ENCODE results near the gene MAZ. TPM values are rescaled to one million over a fixed set of nuclear protein-coding genes. Genes with fewer than 3 reads are reported as not detected.
A peak's percentile ranks its signal among the peaks of the same experiment; 100 is the strongest.

The MAZ gene
- total RNA-seq, 3 donors from 2014 or later (not counting 1 experiment from before 2014, with no cell fraction given): 234 to 265 (median 252) TPM

- Histone ChIP-seq H3K36me3 (ENCODE audit: control insufficient read depth, insufficient read depth, low read length) (peaks cover 19% of the 10 kb centered on the region), H3K27ac (ENCODE audit: low read length) (no peak overlapping the region), H3K4me1 (ENCODE audit: control insufficient read depth, insufficient read depth, low read length) (peaks cover 63% of the 10 kb centered on the region), H3K9me3 (ENCODE audit: control insufficient read depth, insufficient read depth, low read length) (no peaks in the 10 kb centered on the region), H3K27me3 (ENCODE audit: control insufficient read depth, insufficient read depth, low read length) (no peaks in the 10 kb centered on the region), H3K4me3 (ENCODE audit: low read length) (no peak overlapping the region)
- no peaks in the 10 kb centered on the region for H3K9me3 Mint-ChIP-seq
- peaks cover 51 to 77% of the 10 kb centered on the region in 2 donors for H3K4me1 Mint-ChIP-seq
- H3K27ac Mint-ChIP-seq: peak overlapping the region; percentile 94 to 98
- no peak for TF ChIP-seq CTCF (IDR thresholded peaks at IDR 0.05)
- intact Hi-C loops (cut with micrococcal nuclease): no loop called here
- peaks cover 5% of the 10 kb centered on the region for H3K36me3 Mint-ChIP-seq
- H3K27me3 Mint-ChIP-seq (ENCODE audit: low read depth in 2 of 2): peaks cover 0 to 2% of the 10 kb centered on the region in 2 donors
- ATAC-seq (no peak), DNase-seq (no peak)
- H3K4me3 Mint-ChIP-seq: peak overlapping the region; percentile 99
- 97% methylated on average over 4 of the region's 5 CpGs for WGBS (ENCODE audit: insufficient coverage)
Measured at GRCh38 chr16:29814592-29814991, 8.3 kb downstream of the MAZ start.

GRCh38 chr16:29815032-29815721, 8.8 kb downstream of the MAZ start:
- Histone ChIP-seq H3K4me3 (ENCODE audit: low read length) (peak overlapping the region; percentile 79), H3K36me3 (ENCODE audit: control insufficient read depth, insufficient read depth, low read length) (peaks cover 15% of the 10 kb centered on the region), H3K27me3 (ENCODE audit: control insufficient read depth, insufficient read depth, low read length) (no peaks in the 10 kb centered on the region), H3K4me1 (ENCODE audit: control insufficient read depth, insufficient read depth, low read length) (peaks cover 63% of the 10 kb centered on the region), H3K9me3 (ENCODE audit: control insufficient read depth, insufficient read depth, low read length) (no peaks in the 10 kb centered on the region), H3K27ac (ENCODE audit: low read length) (no peak overlapping the region)
- Mint-ChIP-seq H3K27me3 (ENCODE audit: low read depth in 2 of 2) (peaks cover 0 to 2% of the 10 kb centered on the region in 2 donors), H3K27ac (peak overlapping the region; percentile 94 to 98), H3K36me3 (peaks cover 5% of the 10 kb centered on the region), H3K9me3 (no peaks in the 10 kb centered on the region), H3K4me3 (peak overlapping the region; percentile 99), H3K4me1 (peaks cover 57 to 81% of the 10 kb centered on the region in 2 donors)
- intact Hi-C loops (cut with micrococcal nuclease): loop anchor here (5.0 kb wide), 1 partner anchor 47 kb away; the partner anchor contains the start of gene CDIPT
- WGBS (ENCODE audit: insufficient coverage): 12% methylated on average over 33 of the region's 39 CpGs
- DNase-seq: peak in 1 of 2 donors; percentile 40
- ATAC-seq: no peak
- no peak for TF ChIP-seq CTCF (IDR thresholded peaks at IDR 0.05)

GRCh38 chr16:29815793-29816693, 9.7 kb downstream of the MAZ start, which contains the start of gene PAGR1:
PAGR1 (plus strand) TSS chr16:29816152; CDS start chr16:29816526, 374 bp downstream.
- H3K27ac Mint-ChIP-seq: peak within 1 kb of the TSS; percentile 94 to 98
- no peaks in the 10 kb centered on the region for H3K27me3 ChIP-seq (ENCODE audit: control insufficient read depth, insufficient read depth, low read length)
- peaks cover 11% of the 10 kb centered on the region for H3K36me3 ChIP-seq (ENCODE audit: control insufficient read depth, insufficient read depth, low read length)
- DNase-seq (peak; percentile 96 to 100), ATAC-seq (peak; percentile 76 to 91 (median 78))
- H3K27ac ChIP-seq (ENCODE audit: low read length): peak within 1 kb of the TSS; percentile 88
- no peaks in the 10 kb centered on the region for H3K9me3 ChIP-seq (ENCODE audit: control insufficient read depth, insufficient read depth, low read length)
- TF ChIP-seq CTCF (IDR thresholded peaks at IDR 0.05): peak; percentile 97
- H3K4me3 ChIP-seq (ENCODE audit: low read length): peak within 1 kb of the TSS; percentile 79
- no peaks in the 10 kb centered on the region for H3K9me3 Mint-ChIP-seq
- intact Hi-C loops (cut with micrococcal nuclease): loop anchor here (1.0 to 5.0 kb wide), 5 partner anchors 9 to 116 kb away; partner anchors contain the start of genes CDIPT and KIF22
- H3K36me3 Mint-ChIP-seq: peaks cover 5% of the 10 kb centered on the region
- peaks cover 0 to 2% of the 10 kb centered on the region in 2 donors for H3K27me3 Mint-ChIP-seq (ENCODE audit: low read depth in 2 of 2)
- peak within 1 kb of the TSS; percentile 99 for H3K4me3 Mint-ChIP-seq
- H3K4me1 ChIP-seq (ENCODE audit: control insufficient read depth, insufficient read depth, low read length): peaks cover 63% of the 10 kb centered on the region
- H3K4me1 Mint-ChIP-seq: peaks cover 59 to 81% of the 10 kb centered on the region in 2 donors
- under 1% methylated on average over 66 of the region's 70 CpGs for WGBS (ENCODE audit: insufficient coverage)

All from natural killer cell (primary cell).